ENCODE data around the gene RALA.
A peak's percentile ranks its signal among the peaks of the same experiment; 100 is the strongest.

RALA gene

DNA sequence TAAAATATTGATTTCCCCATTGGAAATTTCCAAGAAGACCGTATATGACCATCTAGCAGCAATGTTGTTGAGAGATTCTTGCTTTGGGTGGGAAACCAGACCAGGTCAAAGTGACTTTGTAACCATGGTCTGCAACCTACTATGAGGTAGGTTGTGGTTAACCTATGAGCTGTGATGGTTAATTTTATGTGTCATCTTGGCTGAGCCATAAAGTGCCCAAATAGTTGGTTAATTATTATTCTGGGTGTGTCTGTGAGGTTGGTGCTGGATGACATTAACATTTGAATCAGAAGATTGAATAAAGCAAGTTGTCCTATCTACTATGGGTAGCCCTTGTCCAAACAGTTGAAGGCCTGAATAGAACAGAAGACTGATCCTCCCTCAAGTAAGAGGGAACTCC lies 18.3 kb upstream of the RALA start:
- H3K36me3 Mint-ChIP-seq, result peaks cover 6% of the 10 kb centered on the region
- H3K4me1 Mint-ChIP-seq (ENCODE audit: low read depth), result peaks cover 58% of the 10 kb centered on the region
- peaks cover 5% of the 10 kb centered on the region for H3K9me3 Mint-ChIP-seq (ENCODE audit: low read depth)
- no peaks in the 10 kb centered on the region for H3K27me3 Mint-ChIP-seq
- no peak overlapping the region for H3K4me3 Mint-ChIP-seq
- peak overlapping the region; percentile 7 for H3K27ac Mint-ChIP-seq

- H3K27ac Mint-ChIP-seq, result no peak overlapping the region
- peaks cover 59% of the 10 kb centered on the region for H3K4me1 Mint-ChIP-seq (ENCODE audit: low read depth)
- H3K27me3 Mint-ChIP-seq, result no peaks in the 10 kb centered on the region
- H3K36me3 Mint-ChIP-seq, result peaks cover 6% of the 10 kb centered on the region
- H3K4me3 Mint-ChIP-seq, result no peak overlapping the region
- H3K9me3 Mint-ChIP-seq (ENCODE audit: low read depth), result peaks cover 5% of the 10 kb centered on the region
Observed at GRCh38 chr7:39606352-39606751, 17.0 kb upstream of the RALA start.

DNA sequence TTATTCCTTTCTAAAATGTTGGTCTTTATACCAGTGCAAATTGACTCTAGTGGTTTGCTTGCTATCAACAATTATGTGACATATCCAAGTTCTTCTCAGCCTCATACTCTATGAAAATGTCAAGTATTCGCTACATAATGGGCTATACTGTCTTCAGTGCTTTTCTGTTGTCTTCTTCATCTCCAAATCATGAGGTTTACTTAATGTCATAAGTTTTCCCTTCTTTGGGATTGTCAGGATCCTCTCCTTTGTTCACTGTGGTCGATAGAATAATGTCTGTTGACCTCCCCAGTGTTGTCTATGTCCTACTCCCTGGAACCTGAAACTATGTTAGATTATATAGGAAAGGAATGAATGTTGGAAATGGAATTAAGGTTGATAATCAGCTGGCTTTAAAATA lies 16.4 kb upstream of the RALA start:
- Mint-ChIP-seq H3K36me3 (peaks cover 6% of the 10 kb centered on the region), H3K27ac (no peak overlapping the region), H3K27me3 (no peaks in the 10 kb centered on the region), H3K4me1 (ENCODE audit: low read depth) (peaks cover 59% of the 10 kb centered on the region), H3K9me3 (ENCODE audit: low read depth) (peaks cover 5% of the 10 kb centered on the region), H3K4me3 (no peak overlapping the region)

DNA sequence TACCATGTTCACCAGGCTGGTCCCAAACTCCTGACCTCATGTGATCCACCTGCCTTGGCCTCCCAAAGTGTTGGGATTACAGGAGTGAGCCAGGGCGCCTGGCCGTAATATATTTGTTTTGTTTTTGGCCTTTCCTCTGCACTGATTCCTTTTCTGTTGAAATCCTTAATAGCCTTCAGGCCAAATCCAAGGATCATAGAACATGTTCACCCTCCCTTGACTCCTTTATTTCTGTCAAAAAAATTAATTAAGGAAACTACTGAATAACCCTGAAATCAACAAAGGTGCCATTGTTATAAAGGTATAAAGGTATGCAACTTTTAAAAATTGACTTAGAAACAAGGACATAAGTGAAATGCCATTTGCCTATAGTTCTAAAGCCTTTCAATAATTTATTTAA lies 15.5 kb upstream of the RALA start:
- Mint-ChIP-seq H3K36me3 (peaks cover 6% of the 10 kb centered on the region), H3K27ac (no peak overlapping the region), H3K27me3 (peaks cover 2% of the 10 kb centered on the region), H3K4me3 (no peak overlapping the region), H3K9me3 (ENCODE audit: low read depth) (peaks cover 5% of the 10 kb centered on the region), H3K4me1 (ENCODE audit: low read depth) (peaks cover 59% of the 10 kb centered on the region)

DNA sequence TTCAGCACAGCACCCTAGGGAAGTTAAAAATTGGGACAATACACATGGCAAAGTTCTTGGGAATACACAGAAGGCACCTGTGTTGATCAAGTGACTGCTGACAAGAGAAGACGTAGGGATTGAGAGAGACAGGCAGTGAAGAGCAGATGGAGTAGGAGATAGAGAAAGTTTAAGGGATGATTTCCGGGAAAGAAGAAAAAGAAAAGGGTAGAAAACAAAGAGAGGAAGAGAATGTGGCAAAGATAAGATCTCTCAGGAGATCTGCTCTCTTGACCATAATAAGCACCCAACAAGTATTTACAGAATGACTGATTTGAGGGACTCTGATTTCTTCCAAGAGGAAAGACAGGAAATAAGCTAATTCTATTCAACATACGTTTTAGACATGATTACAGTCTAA lies 15.1 kb upstream of the RALA start:
- Mint-ChIP-seq H3K4me1 (ENCODE audit: low read depth) (peaks cover 59% of the 10 kb centered on the region), H3K27ac (no peak overlapping the region)

DNA sequence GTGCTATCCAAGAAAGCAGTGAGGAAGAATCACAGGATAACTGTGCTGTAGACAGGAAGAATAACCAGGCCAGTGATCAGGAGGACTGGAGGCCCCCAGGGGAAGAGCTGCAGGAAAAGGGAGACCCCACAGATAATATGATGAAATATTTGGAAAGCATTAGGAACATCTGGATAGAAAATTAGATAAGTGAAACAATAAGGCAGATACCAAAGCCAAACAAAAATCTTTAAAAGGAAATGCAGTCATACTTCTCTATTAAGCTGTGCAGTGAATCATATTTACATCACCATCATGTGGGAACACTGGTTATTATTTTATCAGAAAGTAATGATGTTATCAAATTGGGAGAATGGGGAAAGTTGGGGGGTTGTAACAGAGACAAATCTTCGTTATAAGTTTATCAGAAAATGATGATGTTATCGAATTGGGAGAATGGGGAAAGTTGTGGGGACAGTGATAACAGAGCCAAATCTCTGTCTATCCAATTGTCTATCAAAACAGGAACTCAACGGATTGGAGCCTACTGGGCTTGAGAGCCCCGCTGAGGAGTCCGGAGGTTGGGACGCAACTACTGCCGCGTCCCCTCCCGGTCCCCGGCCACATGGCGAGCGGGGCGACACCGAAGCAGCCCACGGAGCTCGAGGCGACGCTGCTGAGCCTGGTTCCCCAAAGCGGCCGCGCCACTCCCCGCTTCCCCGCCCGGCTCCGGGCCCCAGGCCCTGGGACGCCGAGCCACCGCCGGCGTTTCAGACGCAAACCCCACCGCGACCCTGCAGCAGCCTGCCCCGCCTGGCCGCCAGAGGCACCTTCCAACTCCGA lies 14.0 kb upstream of the RALA start:
- Mint-ChIP-seq H3K27me3 (peaks cover 5% of the 10 kb centered on the region), H3K9me3 (ENCODE audit: low read depth) (peaks cover 5% of the 10 kb centered on the region), H3K27ac (peak overlapping the region; percentile 56), H3K4me1 (ENCODE audit: low read depth) (peaks cover 51% of the 10 kb centered on the region), H3K4me3 (peak overlapping the region; percentile 81), H3K36me3 (peaks cover 3% of the 10 kb centered on the region)

More for the DNA sequence above, 15.1 kb upstream of the RALA start:
- no peak overlapping the region for H3K4me3 Mint-ChIP-seq
- peaks cover 5% of the 10 kb centered on the region for H3K9me3 Mint-ChIP-seq (ENCODE audit: low read depth)
- peaks cover 6% of the 10 kb centered on the region for H3K36me3 Mint-ChIP-seq
- peaks cover 2% of the 10 kb centered on the region for H3K27me3 Mint-ChIP-seq

DNA sequence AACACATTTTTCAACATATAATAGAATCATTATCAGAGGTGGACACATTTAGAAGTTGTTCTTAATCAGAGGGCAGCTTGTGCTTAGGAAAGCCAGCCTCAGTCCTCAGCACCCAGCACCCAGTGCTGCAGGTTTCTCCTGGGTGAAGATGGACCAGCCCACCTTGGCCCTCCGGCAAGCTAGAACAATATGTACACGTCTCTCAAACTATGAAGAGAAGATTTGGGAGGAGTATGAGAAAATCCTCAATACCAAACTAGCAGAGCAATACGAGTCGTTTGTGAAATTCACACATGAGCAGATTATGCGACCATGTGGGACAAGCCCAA lies 13.5 kb upstream of the RALA start:
- Mint-ChIP-seq H3K9me3 (ENCODE audit: low read depth) (peaks cover 5% of the 10 kb centered on the region), H3K36me3 (peaks cover 3% of the 10 kb centered on the region), H3K4me3 (peak overlapping the region; percentile 81), H3K4me1 (ENCODE audit: low read depth) (peaks cover 46% of the 10 kb centered on the region), H3K27me3 (peaks cover 5% of the 10 kb centered on the region), H3K27ac (peak overlapping the region; percentile 46)

DNA sequence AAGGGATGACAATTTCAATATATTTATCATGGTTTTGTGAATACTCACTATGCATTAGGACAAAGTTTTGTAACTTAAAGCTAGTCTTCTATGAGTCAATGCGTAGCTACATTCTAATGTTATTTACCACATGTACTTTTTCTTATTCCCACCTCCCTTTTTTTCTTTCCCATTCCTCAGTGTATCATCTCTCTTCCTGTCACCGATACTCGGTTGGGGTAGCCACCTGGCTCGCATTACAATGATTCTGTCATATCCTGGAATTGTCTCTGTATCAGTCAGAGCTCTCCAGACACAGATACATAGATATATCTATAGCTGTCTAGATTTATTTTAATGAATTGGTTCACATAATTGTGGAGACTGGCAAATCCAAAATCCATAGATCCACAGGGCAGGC lies 9.8 kb upstream of the RALA start:
- Mint-ChIP-seq H3K27me3 (peaks cover 5% of the 10 kb centered on the region), H3K36me3 (peaks cover 3% of the 10 kb centered on the region), H3K27ac (no peak overlapping the region), H3K4me3 (no peak overlapping the region), H3K4me1 (ENCODE audit: low read depth) (peaks cover 14% of the 10 kb centered on the region), H3K9me3 (ENCODE audit: low read depth) (no peaks in the 10 kb centered on the region)

DNA sequence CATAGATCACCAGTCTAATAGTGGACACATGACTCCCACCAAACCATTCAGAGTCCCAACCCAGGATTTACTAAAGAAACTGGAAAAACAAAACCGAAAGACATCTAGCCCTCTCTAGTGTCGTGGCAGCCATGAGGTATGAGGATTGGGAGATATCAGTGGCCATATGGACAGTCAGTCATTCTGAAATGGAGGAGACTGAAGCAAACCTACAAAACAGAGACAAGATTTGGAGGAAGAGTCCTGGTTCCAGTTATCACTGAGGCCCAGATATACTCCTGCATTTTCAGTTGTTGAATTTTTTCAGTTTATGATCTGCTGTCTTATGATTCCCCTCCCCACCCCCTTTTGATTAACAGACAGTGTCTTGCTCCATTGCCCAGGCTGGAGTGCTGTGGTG lies 9.1 kb upstream of the RALA start:
- H3K27ac Mint-ChIP-seq, result no peak overlapping the region
- H3K4me3 Mint-ChIP-seq, result no peak overlapping the region
- no peaks in the 10 kb centered on the region for H3K9me3 Mint-ChIP-seq (ENCODE audit: low read depth)
- peaks cover 8% of the 10 kb centered on the region for H3K4me1 Mint-ChIP-seq (ENCODE audit: low read depth)
- H3K27me3 Mint-ChIP-seq, result peaks cover 5% of the 10 kb centered on the region
- H3K36me3 Mint-ChIP-seq, result peaks cover under 1% of the 10 kb centered on the region

DNA sequence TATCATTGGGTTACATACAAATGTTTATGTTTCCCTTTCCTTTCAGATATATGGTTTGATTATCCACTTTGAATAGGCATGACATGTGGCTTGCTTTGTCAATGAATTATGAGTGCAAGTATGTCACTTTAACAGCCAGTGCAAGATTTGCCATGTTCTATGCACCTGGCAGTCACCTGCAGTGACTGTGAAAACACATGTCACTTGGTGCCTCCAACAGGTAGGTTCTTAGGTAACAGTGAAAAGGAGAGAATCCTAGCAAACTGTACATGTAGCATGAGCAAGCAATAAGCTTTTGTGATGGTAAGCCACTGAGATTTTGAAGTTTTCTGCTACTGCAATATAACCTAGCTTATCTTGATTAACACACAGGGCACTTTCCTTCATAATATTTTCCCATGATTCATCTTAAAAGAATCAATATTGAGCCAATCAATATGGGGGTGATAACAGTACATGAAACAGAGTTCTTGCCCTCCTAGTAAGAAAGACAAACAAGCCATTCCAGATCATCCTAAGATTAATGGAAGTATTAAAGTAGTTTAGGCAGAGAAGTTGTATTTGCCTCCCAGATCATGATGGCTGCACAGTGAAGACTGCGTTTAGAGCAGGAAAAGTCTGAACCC lies 7.9 kb upstream of the RALA start:
- Mint-ChIP-seq H3K27ac (no peak overlapping the region), H3K4me1 (ENCODE audit: low read depth) (no peaks in the 10 kb centered on the region), H3K27me3 (peaks cover 5% of the 10 kb centered on the region), H3K4me3 (no peak overlapping the region), H3K36me3 (no peaks in the 10 kb centered on the region), H3K9me3 (ENCODE audit: low read depth) (no peaks in the 10 kb centered on the region)

DNA sequence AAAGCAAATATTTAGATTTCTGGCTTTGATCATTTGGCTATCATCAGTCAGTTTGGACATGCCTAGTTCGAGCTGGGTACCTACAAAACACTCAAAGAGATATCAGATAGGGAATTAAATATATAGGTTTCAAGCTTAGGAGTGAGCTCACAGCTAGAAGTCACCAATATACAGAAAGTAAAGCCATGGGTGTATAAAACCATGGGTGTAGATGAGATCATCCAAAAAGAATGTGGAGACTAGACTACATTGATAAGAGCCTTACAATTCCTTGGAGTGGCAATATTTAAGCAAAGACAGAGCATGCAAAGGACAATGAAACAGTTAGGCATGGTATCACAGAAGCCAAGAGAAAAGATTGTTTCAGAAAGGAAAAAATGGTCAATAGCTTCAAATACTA lies 7.2 kb upstream of the RALA start:
- peaks cover 5% of the 10 kb centered on the region for H3K27me3 Mint-ChIP-seq
- H3K9me3 Mint-ChIP-seq (ENCODE audit: low read depth), result no peaks in the 10 kb centered on the region
- H3K4me3 Mint-ChIP-seq, result no peak overlapping the region
- no peaks in the 10 kb centered on the region for H3K4me1 Mint-ChIP-seq (ENCODE audit: low read depth)
- H3K36me3 Mint-ChIP-seq, result no peaks in the 10 kb centered on the region
- no peak overlapping the region for H3K27ac Mint-ChIP-seq

DNA sequence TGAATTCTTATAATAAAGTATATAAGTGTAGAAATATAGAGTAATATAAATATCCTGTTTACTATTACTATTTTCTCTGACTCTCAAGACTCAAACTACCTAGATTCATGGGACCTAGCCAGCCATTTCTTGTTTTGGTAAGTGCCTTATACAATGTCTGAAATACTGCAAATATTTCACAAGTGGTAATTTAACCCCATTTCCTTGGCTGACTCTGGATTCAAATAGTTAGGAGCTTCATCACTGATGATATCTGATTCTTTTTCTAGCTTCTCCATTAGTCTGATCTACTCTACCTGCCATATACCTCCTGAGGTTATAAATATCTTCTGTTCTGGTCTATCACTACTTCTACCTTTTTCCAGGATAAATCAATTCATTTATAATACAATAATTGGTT lies 6.4 kb upstream of the RALA start:
- no peak overlapping the region for H3K4me3 Mint-ChIP-seq
- H3K27me3 Mint-ChIP-seq, result peaks cover 5% of the 10 kb centered on the region

GRCh38 chr7:39618868-39619267 lies 4.5 kb upstream of the RALA start:
- Mint-ChIP-seq H3K4me3 (no peak overlapping the region), H3K27me3 (peaks cover 3% of the 10 kb centered on the region), H3K4me1 (ENCODE audit: low read depth) (peaks cover 10% of the 10 kb centered on the region), H3K9me3 (ENCODE audit: low read depth) (no peaks in the 10 kb centered on the region), H3K36me3 (no peaks in the 10 kb centered on the region), H3K27ac (no peak overlapping the region)

More for the DNA sequence above, 6.4 kb upstream of the RALA start:
- no peaks in the 10 kb centered on the region for H3K36me3 Mint-ChIP-seq
- no peak overlapping the region for H3K27ac Mint-ChIP-seq
- no peaks in the 10 kb centered on the region for H3K9me3 Mint-ChIP-seq (ENCODE audit: low read depth)
- H3K4me1 Mint-ChIP-seq (ENCODE audit: low read depth), result peaks cover 3% of the 10 kb centered on the region

DNA sequence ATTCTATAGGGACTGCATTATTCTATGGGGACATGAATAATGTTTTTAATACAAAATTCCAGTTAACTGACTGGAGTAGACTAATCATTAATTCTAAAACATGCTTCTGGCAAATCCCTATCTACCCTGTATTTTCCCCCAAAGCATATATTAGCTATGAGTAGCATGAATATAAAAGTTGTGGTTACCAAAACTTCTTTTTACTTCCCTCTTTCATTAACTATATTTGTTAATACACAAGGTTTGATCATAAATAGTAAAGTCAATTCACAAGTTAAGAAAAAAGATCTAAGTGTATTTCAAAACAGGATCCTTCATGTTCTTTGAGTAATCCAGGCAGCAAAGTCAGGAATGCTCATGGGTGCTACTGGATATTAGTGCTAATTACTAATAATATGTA lies 2.9 kb upstream of the RALA start:
- Mint-ChIP-seq H3K4me3 (no peak overlapping the region), H3K36me3 (peaks cover 3% of the 10 kb centered on the region), H3K27ac (no peak overlapping the region)

GRCh38 chr7:39621261-39621660 lies 2.1 kb upstream of the RALA start:
- H3K9me3 Mint-ChIP-seq (ENCODE audit: low read depth), result no peaks in the 10 kb centered on the region
- peaks cover 3% of the 10 kb centered on the region for H3K36me3 Mint-ChIP-seq
- H3K27me3 Mint-ChIP-seq, result no peaks in the 10 kb centered on the region
- no peak overlapping the region for H3K27ac Mint-ChIP-seq
- peaks cover 31% of the 10 kb centered on the region for H3K4me1 Mint-ChIP-seq (ENCODE audit: low read depth)
- H3K4me3 Mint-ChIP-seq, result no peak overlapping the region

More for the DNA sequence above, 2.9 kb upstream of the RALA start:
- Mint-ChIP-seq H3K27me3 (no peaks in the 10 kb centered on the region), H3K4me1 (ENCODE audit: low read depth) (peaks cover 24% of the 10 kb centered on the region), H3K9me3 (ENCODE audit: low read depth) (no peaks in the 10 kb centered on the region)
